ENCODE data around the gene CNOT1. TPM values are rescaled to one million over a fixed set of nuclear protein-coding genes. Genes with fewer than 3 reads are reported as not detected.

Gene CNOT1
- total and polyA plus RNA-seq, 2 experiments from 2014 or later = 50.8 to 113 TPM

DNA sequence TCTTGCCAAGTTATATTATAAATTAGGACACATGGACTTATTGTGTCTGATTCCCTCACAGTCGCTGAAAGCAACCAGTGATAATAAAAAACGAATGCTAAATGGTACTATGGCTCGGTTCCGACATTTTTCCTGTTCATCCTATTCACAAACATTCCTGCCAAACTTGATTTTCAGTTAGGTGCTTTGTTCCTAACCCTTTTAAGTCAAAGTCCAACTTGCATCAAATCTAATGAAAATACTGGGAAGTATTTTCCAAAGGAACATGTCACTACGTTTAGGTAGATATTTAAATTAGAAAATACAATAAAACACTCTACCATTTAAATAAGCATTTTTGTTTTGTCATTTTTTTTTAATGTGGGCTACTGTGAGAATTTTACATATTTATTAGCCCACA is 93.3 kb downstream of the CNOT1 start:
- TF ChIP-seq, protein P1, sequence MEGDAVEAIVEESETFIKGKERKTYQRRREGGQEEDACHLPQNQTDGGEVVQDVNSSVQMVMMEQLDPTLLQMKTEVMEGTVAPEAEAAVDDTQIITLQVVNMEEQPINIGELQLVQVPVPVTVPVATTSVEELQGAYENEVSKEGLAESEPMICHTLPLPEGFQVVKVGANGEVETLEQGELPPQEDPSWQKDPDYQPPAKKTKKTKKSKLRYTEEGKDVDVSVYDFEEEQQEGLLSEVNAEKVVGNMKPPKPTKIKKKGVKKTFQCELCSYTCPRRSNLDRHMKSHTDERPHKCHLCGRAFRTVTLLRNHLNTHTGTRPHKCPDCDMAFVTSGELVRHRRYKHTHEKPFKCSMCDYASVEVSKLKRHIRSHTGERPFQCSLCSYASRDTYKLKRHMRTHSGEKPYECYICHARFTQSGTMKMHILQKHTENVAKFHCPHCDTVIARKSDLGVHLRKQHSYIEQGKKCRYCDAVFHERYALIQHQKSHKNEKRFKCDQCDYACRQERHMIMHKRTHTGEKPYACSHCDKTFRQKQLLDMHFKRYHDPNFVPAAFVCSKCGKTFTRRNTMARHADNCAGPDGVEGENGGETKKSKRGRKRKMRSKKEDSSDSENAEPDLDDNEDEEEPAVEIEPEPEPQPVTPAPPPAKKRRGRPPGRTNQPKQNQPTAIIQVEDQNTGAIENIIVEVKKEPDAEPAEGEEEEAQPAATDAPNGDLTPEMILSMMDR (IDR thresholded peaks at IDR 0.05; ENCODE audit: poor library complexity) = no peak
- TF ChIP-seq EZH2 (IDR thresholded peaks at IDR 0.05; ENCODE audit: borderline replicate concordance) = no peak
- TF ChIP-seq EZH2phosphoT487 (IDR thresholded peaks at IDR 0.05; ENCODE audit: low read depth, severe bottlenecking, unreplicated experiment) = no peak
- DNase-seq (ENCODE audit: low spot score) = no peak
- H3K9me2 ChIP-seq (replicated peaks; ENCODE audit: insufficient read depth) = no peaks in the 10 kb centered on the region
- H3K27ac ChIP-seq = no peak overlapping the region
- H2AFZ ChIP-seq = no peak overlapping the region
- no peaks in the 10 kb centered on the region for H4K20me1 ChIP-seq (ENCODE audit: insufficient read depth, poor library complexity, severe bottlenecking)
- no peak overlapping the region for H3K4me2 ChIP-seq
- H3K27me3 ChIP-seq = no peaks in the 10 kb centered on the region
- no peaks in the 10 kb centered on the region for H3K4me1 ChIP-seq (ENCODE audit: insufficient read depth)
- no peak overlapping the region for H3K4me3 ChIP-seq
- H3K36me3 ChIP-seq (replicated peaks; ENCODE audit: insufficient read depth, low read depth) = peaks cover 5% of the 10 kb centered on the region
- WGBS (ENCODE audit: low lambda C conversion rate, missing lambda C conversion rate) = 92% methylated on average over 5 of the region's 5 CpGs
- H3K9me3 ChIP-seq (ENCODE audit: low read depth) = no peaks in the 10 kb centered on the region
- peaks cover 16% of the 10 kb centered on the region for H3K79me2 ChIP-seq

DNA sequence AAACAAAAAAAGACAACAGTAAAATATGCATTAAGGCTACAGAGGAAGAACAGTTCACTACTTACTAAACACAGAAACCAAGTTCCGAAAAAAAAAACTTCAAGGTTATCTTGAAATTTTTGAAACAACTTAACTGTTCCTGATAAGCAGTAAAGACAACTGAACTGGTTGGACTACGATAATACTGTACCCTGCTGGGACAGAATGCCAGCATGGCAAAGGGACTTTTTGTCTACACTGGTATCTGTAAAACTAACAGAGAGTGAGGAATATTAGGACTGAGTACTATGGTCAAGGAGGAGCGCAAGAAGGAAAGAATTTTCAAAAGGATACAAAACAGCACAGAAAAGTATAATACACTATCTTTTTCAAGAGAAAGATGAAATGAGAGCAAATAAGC is 94.5 kb downstream of the CNOT1 start:
- H3K27ac ChIP-seq = no peak overlapping the region
- peaks cover 5% of the 10 kb centered on the region for H3K36me3 ChIP-seq (replicated peaks; ENCODE audit: insufficient read depth, low read depth)
- H3K4me2 ChIP-seq = no peak overlapping the region
- H3K79me2 ChIP-seq = peaks cover 11% of the 10 kb centered on the region
- no peaks in the 10 kb centered on the region for H3K4me1 ChIP-seq (ENCODE audit: insufficient read depth)
- no peak for TF ChIP-seq EZH2 (IDR thresholded peaks at IDR 0.05; ENCODE audit: borderline replicate concordance)
- TF ChIP-seq, protein P1 (IDR thresholded peaks at IDR 0.05; ENCODE audit: poor library complexity) = no peak
- TF ChIP-seq EZH2phosphoT487 (IDR thresholded peaks at IDR 0.05; ENCODE audit: low read depth, severe bottlenecking, unreplicated experiment) = no peak
- H3K9me3 ChIP-seq (ENCODE audit: low read depth) = no peaks in the 10 kb centered on the region
- H2AFZ ChIP-seq = no peak overlapping the region
- 87% methylated on average over 3 of the region's 3 CpGs for WGBS (ENCODE audit: low lambda C conversion rate, missing lambda C conversion rate)
- no peak overlapping the region for H3K4me3 ChIP-seq
- H3K27me3 ChIP-seq = no peaks in the 10 kb centered on the region
- no peak for DNase-seq (ENCODE audit: low spot score)
- H3K9me2 ChIP-seq (replicated peaks; ENCODE audit: insufficient read depth) = no peaks in the 10 kb centered on the region
- no peaks in the 10 kb centered on the region for H4K20me1 ChIP-seq (ENCODE audit: insufficient read depth, poor library complexity, severe bottlenecking)

DNA sequence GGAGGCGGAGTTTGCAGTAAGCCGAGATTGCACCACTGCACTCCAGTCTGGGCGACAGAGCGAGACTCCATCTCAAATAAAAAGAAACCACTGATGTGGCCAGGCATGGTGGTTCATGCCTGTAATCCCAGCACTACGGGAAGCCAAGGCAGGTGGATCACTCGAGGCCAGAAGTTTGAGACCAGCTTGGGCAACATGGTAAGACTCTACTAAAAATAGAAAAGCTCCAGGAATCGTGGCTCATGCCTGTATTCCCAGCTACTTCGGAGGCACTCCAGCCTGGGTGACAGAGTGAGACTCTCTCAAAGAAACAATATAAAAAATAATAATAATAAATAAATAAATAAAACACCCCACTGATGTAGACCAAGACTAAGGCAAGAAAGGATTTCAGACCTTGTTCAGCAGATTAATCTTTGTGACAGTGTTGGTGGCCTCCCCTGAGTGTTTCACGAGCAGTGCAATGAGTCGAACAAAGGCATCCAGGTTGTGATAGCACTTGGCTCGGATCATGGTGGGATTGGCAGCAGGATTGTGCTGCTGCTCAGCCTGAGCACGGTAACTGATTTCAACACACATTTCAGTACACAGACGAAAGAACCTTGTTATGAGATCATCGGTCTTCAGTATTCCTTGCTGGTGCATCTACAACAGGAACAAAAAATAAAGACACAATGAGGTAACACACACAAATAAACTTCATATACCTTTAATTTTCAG is 95.7 kb downstream of the CNOT1 start:
- H3K9me2 ChIP-seq (replicated peaks; ENCODE audit: insufficient read depth) = no peaks in the 10 kb centered on the region
- H3K27ac ChIP-seq = no peak overlapping the region
- H3K4me1 ChIP-seq (ENCODE audit: insufficient read depth) = no peaks in the 10 kb centered on the region
- TF ChIP-seq EZH2phosphoT487 (IDR thresholded peaks at IDR 0.05; ENCODE audit: low read depth, severe bottlenecking, unreplicated experiment) (no peak), EZH2 (IDR thresholded peaks at IDR 0.05; ENCODE audit: borderline replicate concordance) (no peak)
- TF ChIP-seq, protein P1 (IDR thresholded peaks at IDR 0.05; ENCODE audit: poor library complexity) = no peak
- no peaks in the 10 kb centered on the region for H3K9me3 ChIP-seq (ENCODE audit: low read depth)
- WGBS (ENCODE audit: low lambda C conversion rate, missing lambda C conversion rate) = 95% methylated on average over 14 of the region's 14 CpGs
- peak; percentile 11 for DNase-seq (ENCODE audit: low spot score)
- H2AFZ ChIP-seq = no peak overlapping the region
- no peak overlapping the region for H3K4me2 ChIP-seq
- peaks cover 7% of the 10 kb centered on the region for H3K36me3 ChIP-seq (replicated peaks; ENCODE audit: insufficient read depth, low read depth)
- no peaks in the 10 kb centered on the region for H3K27me3 ChIP-seq
- H3K4me3 ChIP-seq = no peak overlapping the region
- H4K20me1 ChIP-seq (ENCODE audit: insufficient read depth, poor library complexity, severe bottlenecking) = no peaks in the 10 kb centered on the region
- H3K79me2 ChIP-seq = peaks cover 3% of the 10 kb centered on the region

Data from hepatocyte (in vitro differentiated cells).